Vagina (tissue), 2 donors: ENCODE results near the gene CAB39. TPM values are rescaled to one million over a fixed set of nuclear protein-coding genes. Genes with fewer than 3 reads are reported as not detected.

Source experiments
- DNase-seq, 2 donors: peaks; one replicate each; pipeline ENCODE4 v3.0.0-alpha.2; 2017; ENCODE audit errors: extremely low spot score in 2 of 2
- H3K27ac ChIP-seq: fragments of 200-600 bp; sonication (generic); one replicate; pipeline ENCODE4 v1.5.1; 2019
- H3K27me3 ChIP-seq: fragments of 200-600 bp; sonication (generic); one replicate; pipeline ENCODE4 v1.5.1; 2019
- H3K36me3 ChIP-seq, 2 donors: fragments of 200-600 bp; sonication (generic); one replicate each; pipeline ENCODE4 v1.5.1; 2017 to 2019
- H3K4me1 ChIP-seq: fragments of 200-600 bp; sonication (generic); one replicate; pipeline ENCODE4 v1.5.1; 2019
- H3K4me3 ChIP-seq, 2 donors: fragments of 200-600 bp; sonication (generic); 1 replicate in 1 of 2; 2 replicates in 1 of 2; pipeline ENCODE4 v1.5.1; 2016 to 2019
- H3K9me3 ChIP-seq: fragments of 200-600 bp; sonication (generic); one replicate; pipeline ENCODE4 v1.5.1; 2019
- CTCF ChIP-seq, 3 experiments: fragments of 450-650 bp in 2 of 3; fragments of 200-600 bp in 1 of 3; sonication (generic) in 1 of 3; IDR thresholded peaks; one replicate each; pipeline ENCODE4 v1.5.1; 2017 to 2019; ENCODE audit warnings: antibody characterized with exemption in 3 of 3, mild to moderate bottlenecking in 2 of 3, moderate library complexity in 2 of 3
- POLR2A ChIP-seq, 2 donors: fragments of 450-650 bp; IDR thresholded peaks; one replicate each; pipeline ENCODE4 v1.6.1; 2017; ENCODE audit warnings: antibody characterized with exemption in 2 of 2, mild to moderate bottlenecking in 2 of 2, moderate library complexity in 2 of 2
- POLR2AphosphoS5 ChIP-seq, 2 donors: sonication (generic); formaldehyde crosslinking; IDR thresholded peaks; one replicate each; pipeline ENCODE4 v1.9.0; 2017; ENCODE audit warnings: antibody characterized with exemption in 2 of 2, mild to moderate bottlenecking in 2 of 2, low read depth in 1 of 2; ENCODE audit not compliant: insufficient read depth in 1 of 2
- intact Hi-C: fragments of 100-400 bp; cut with DNase I; formaldehyde crosslinking; loops from one replicate; pipeline ENCODE4 v1.15.1; 2023
- total RNA-seq: library from RNA; depleted of rRNA; stranded (reverse); fragments of >200 nt; gene quantifications from one replicate; pipeline ENCODE4 v1.2.3, GENCODE V29; 2016

CAB39 gene
- total RNA-seq, 1 donor from 2014 or later: 59.4 TPM

GRCh38 chr2:230852113-230852512 lies 139.5 kb downstream of the CAB39 start:
- TF ChIP-seq POLR2AphosphoS5 (IDR thresholded peaks at IDR 0.05; ENCODE audit: insufficient read depth in 1 of 2, low read depth in 1 of 2) (no peak), POLR2A (IDR thresholded peaks at IDR 0.05) (no peak), CTCF (IDR thresholded peaks at IDR 0.05) (no peak)
- no peaks in the 10 kb centered on the region for H3K9me3 ChIP-seq
- H3K27me3 ChIP-seq: no peaks in the 10 kb centered on the region
- DNase-seq: no peak
- intact Hi-C loops: no loop called here
- no peaks in the 10 kb centered on the region for H3K4me1 ChIP-seq
- H3K36me3 ChIP-seq: no peaks in the 10 kb centered on the region
- H3K4me3 ChIP-seq: no peak overlapping the region
- no peak overlapping the region for H3K27ac ChIP-seq

GRCh38 chr2:230861552-230862255 lies 149.1 kb downstream of the CAB39 start:
- intact Hi-C loops: no loop called here
- no peak for DNase-seq
- H3K27me3 ChIP-seq: no peaks in the 10 kb centered on the region
- no peaks in the 10 kb centered on the region for H3K9me3 ChIP-seq
- TF ChIP-seq CTCF (IDR thresholded peaks at IDR 0.05) (no peak), POLR2A (IDR thresholded peaks at IDR 0.05) (no peak), POLR2AphosphoS5 (IDR thresholded peaks at IDR 0.05; ENCODE audit: insufficient read depth in 1 of 2, low read depth in 1 of 2) (no peak)
- H3K36me3 ChIP-seq: no peaks in the 10 kb centered on the region
- peaks cover 26% of the 10 kb centered on the region for H3K4me1 ChIP-seq
- no peak overlapping the region for H3K4me3 ChIP-seq
- H3K27ac ChIP-seq: no peak overlapping the region

GRCh38 chr2:230862292-230862691 lies 149.7 kb downstream of the CAB39 start:
- no peak overlapping the region for H3K4me3 ChIP-seq
- H3K27me3 ChIP-seq: no peaks in the 10 kb centered on the region
- H3K9me3 ChIP-seq: no peaks in the 10 kb centered on the region
- peaks cover 32% of the 10 kb centered on the region for H3K4me1 ChIP-seq
- TF ChIP-seq POLR2AphosphoS5 (IDR thresholded peaks at IDR 0.05; ENCODE audit: insufficient read depth in 1 of 2, low read depth in 1 of 2): no peak
- no peak for TF ChIP-seq CTCF (IDR thresholded peaks at IDR 0.05)
- TF ChIP-seq POLR2A (IDR thresholded peaks at IDR 0.05): no peak
- H3K27ac ChIP-seq: no peak overlapping the region
- intact Hi-C loops: no loop called here
- no peaks in the 10 kb centered on the region for H3K36me3 ChIP-seq
- DNase-seq: no peak

DNA sequence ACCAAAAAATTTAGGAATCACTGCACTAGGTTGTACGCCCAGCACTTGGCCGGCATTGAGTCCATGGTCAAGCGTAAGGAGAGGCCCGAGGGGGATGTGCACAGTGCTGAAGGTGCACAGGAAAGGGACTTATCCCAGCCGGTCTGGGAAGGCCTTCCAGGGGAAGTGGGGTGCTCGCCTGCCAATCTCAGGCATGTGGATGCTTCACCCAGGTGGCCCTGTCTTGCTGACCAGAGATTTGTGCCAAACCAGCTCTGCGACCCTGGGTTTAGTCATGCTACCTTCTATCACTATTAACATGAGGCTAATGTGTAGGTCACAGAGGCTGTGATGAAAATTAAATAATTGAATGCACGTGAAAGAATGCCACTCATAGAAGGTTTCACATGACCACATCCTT lies 150.4 kb downstream of the CAB39 start:
- no peak overlapping the region for H3K4me3 ChIP-seq
- no peaks in the 10 kb centered on the region for H3K36me3 ChIP-seq
- H3K27me3 ChIP-seq: no peaks in the 10 kb centered on the region
- peaks cover 39% of the 10 kb centered on the region for H3K4me1 ChIP-seq
- H3K27ac ChIP-seq: no peak overlapping the region
- H3K9me3 ChIP-seq: no peaks in the 10 kb centered on the region
- intact Hi-C loops: no loop called here
- TF ChIP-seq POLR2A (IDR thresholded peaks at IDR 0.05) (no peak), CTCF (IDR thresholded peaks at IDR 0.05) (no peak), POLR2AphosphoS5 (IDR thresholded peaks at IDR 0.05; ENCODE audit: insufficient read depth in 1 of 2, low read depth in 1 of 2) (no peak)
- no peak for DNase-seq

- H3K4me3 ChIP-seq: no peak overlapping the region
- H3K27ac ChIP-seq: no peak overlapping the region
- H3K36me3 ChIP-seq: no peaks in the 10 kb centered on the region
- intact Hi-C loops: no loop called here
- H3K9me3 ChIP-seq: no peaks in the 10 kb centered on the region
- TF ChIP-seq CTCF (IDR thresholded peaks at IDR 0.05): no peak
- no peak for TF ChIP-seq POLR2AphosphoS5 (IDR thresholded peaks at IDR 0.05; ENCODE audit: insufficient read depth in 1 of 2, low read depth in 1 of 2)
- TF ChIP-seq POLR2A (IDR thresholded peaks at IDR 0.05): no peak
- H3K4me1 ChIP-seq: peaks cover 45% of the 10 kb centered on the region
- no peaks in the 10 kb centered on the region for H3K27me3 ChIP-seq
- no peak for DNase-seq
Measured at GRCh38 chr2:230863442-230864121, 150.9 kb downstream of the CAB39 start.
